RWPE2 (cell line): ENCODE results near the gene FBXL15.

Source experiments
- ATAC-seq: fragments of 200-7000 bp; cut with Tn5 transposase; 3 replicates; pipeline ENCODE4 v1.9.1; 2021; ENCODE audit warnings: low read depth
- DNase-seq: peaks from one replicate; pipeline ENCODE4 v3.0.0-alpha.2; 2020; ENCODE audit warnings: low spot score
- H3K27ac ChIP-seq: fragments of 450-650 bp; 2 replicates; pipeline ENCODE4 v1.5.1; 2017; ENCODE audit warnings: mild to moderate bottlenecking; ENCODE audit not compliant: poor library complexity, severe bottlenecking
- H3K27me3 ChIP-seq: fragments of 250-450 bp; sonication (Bioruptor Pico); 2 replicates; pipeline ENCODE4 v1.5.1; 2021; ENCODE audit warnings: mild to moderate bottlenecking, moderate library complexity; ENCODE audit not compliant: insufficient read depth, poor library complexity, severe bottlenecking
- H3K36me3 ChIP-seq: fragments of 250-450 bp; sonication (Bioruptor Pico); 2 replicates; pipeline ENCODE4 v1.5.1; 2020; ENCODE audit warnings: low read depth, mild to moderate bottlenecking, moderate library complexity
- H3K4me1 ChIP-seq: fragments of 250-450 bp; sonication (Bioruptor Pico); 2 replicates; pipeline ENCODE4 v1.5.1; 2021; ENCODE audit warnings: mild to moderate bottlenecking, moderate library complexity; ENCODE audit not compliant: insufficient read depth, poor library complexity, severe bottlenecking
- H3K4me3 ChIP-seq: fragments of 250-450 bp; sonication (Bioruptor Pico); 2 replicates; pipeline ENCODE4 v1.5.1; 2021; ENCODE audit warnings: mild to moderate bottlenecking, moderate library complexity; ENCODE audit not compliant: severe bottlenecking
- H3K9me3 ChIP-seq: fragments of 250-450 bp; sonication (Bioruptor Pico); 2 replicates; pipeline ENCODE4 v1.5.1; 2021; ENCODE audit warnings: mild to moderate bottlenecking, moderate library complexity; ENCODE audit not compliant: severe bottlenecking
- TF ChIP-seq, protein P1 (sequence below): fragments of 450-650 bp; IDR thresholded peaks from one replicate; pipeline ENCODE4 v1.5.1; 2017; ENCODE audit warnings: mild to moderate bottlenecking, moderate library complexity; ENCODE audit not compliant: poor library complexity, severe bottlenecking

The FBXL15 gene

GRCh38 chr10:102424916-102425315, 4.3 kb downstream of the FBXL15 start:
- ATAC-seq (no peak), DNase-seq (no peak)
- Histone ChIP-seq H3K36me3 (peaks cover 7% of the 10 kb centered on the region), H3K27me3 (no peaks in the 10 kb centered on the region), H3K9me3 (no peaks in the 10 kb centered on the region), H3K4me3 (no peak overlapping the region), H3K27ac (no peak overlapping the region), H3K4me1 (no peaks in the 10 kb centered on the region)
- TF ChIP-seq, protein P1, sequence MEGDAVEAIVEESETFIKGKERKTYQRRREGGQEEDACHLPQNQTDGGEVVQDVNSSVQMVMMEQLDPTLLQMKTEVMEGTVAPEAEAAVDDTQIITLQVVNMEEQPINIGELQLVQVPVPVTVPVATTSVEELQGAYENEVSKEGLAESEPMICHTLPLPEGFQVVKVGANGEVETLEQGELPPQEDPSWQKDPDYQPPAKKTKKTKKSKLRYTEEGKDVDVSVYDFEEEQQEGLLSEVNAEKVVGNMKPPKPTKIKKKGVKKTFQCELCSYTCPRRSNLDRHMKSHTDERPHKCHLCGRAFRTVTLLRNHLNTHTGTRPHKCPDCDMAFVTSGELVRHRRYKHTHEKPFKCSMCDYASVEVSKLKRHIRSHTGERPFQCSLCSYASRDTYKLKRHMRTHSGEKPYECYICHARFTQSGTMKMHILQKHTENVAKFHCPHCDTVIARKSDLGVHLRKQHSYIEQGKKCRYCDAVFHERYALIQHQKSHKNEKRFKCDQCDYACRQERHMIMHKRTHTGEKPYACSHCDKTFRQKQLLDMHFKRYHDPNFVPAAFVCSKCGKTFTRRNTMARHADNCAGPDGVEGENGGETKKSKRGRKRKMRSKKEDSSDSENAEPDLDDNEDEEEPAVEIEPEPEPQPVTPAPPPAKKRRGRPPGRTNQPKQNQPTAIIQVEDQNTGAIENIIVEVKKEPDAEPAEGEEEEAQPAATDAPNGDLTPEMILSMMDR, result no peak

- no peak for ATAC-seq
These were observed 4.8 kb downstream of the FBXL15 start for GRCh38 chr10:102425444-102425843.

GRCh38 chr10:102426803-102427287, 6.2 kb downstream of the FBXL15 start:
- H3K36me3 ChIP-seq, result peaks cover 18% of the 10 kb centered on the region
- H3K9me3 ChIP-seq, result no peaks in the 10 kb centered on the region
- DNase-seq (no peak), ATAC-seq (no peak)
- H3K4me1 ChIP-seq, result peaks cover 5% of the 10 kb centered on the region
- H3K27ac ChIP-seq, result no peak overlapping the region
- H3K4me3 ChIP-seq, result no peak overlapping the region
- TF ChIP-seq, protein P1, result no peak
- no peaks in the 10 kb centered on the region for H3K27me3 ChIP-seq

More at GRCh38 chr10:102425444-102425843, 4.8 kb downstream of the FBXL15 start:
- H3K4me1 ChIP-seq, result no peaks in the 10 kb centered on the region
- no peak overlapping the region for H3K4me3 ChIP-seq
- no peaks in the 10 kb centered on the region for H3K27me3 ChIP-seq
- H3K9me3 ChIP-seq, result no peaks in the 10 kb centered on the region
- no peak overlapping the region for H3K27ac ChIP-seq
- DNase-seq, result no peak
- peaks cover 10% of the 10 kb centered on the region for H3K36me3 ChIP-seq
- TF ChIP-seq, protein P1, result no peak

DNA sequence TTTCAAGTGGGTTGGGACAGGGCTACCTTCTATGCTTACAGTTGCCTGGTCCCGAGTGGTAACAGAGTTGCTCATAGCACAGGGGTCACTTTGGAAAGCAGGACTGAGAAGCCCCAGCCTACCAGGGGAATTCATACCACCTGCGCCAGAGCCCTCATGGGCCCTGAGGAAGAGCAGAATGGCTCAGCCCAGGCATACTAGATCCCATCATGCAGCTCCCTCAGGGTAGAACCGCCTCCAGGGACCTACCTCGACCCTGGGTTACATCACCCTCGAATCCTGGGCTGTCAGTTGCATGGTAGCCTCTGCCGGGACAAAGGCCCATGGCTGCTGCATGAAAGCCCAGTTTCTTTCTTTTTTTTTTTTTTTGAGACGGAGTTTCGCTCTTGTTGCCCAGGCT, 8.8 kb downstream of the FBXL15 start:
- no peak for ATAC-seq
- H3K27me3 ChIP-seq, result no peaks in the 10 kb centered on the region
- no peak overlapping the region for H3K27ac ChIP-seq
- no peak for DNase-seq
- TF ChIP-seq, protein P1, result no peak
- H3K4me3 ChIP-seq, result no peak overlapping the region
- H3K4me1 ChIP-seq, result peaks cover 5% of the 10 kb centered on the region
- H3K9me3 ChIP-seq, result no peaks in the 10 kb centered on the region
- peaks cover 11% of the 10 kb centered on the region for H3K36me3 ChIP-seq

DNA sequence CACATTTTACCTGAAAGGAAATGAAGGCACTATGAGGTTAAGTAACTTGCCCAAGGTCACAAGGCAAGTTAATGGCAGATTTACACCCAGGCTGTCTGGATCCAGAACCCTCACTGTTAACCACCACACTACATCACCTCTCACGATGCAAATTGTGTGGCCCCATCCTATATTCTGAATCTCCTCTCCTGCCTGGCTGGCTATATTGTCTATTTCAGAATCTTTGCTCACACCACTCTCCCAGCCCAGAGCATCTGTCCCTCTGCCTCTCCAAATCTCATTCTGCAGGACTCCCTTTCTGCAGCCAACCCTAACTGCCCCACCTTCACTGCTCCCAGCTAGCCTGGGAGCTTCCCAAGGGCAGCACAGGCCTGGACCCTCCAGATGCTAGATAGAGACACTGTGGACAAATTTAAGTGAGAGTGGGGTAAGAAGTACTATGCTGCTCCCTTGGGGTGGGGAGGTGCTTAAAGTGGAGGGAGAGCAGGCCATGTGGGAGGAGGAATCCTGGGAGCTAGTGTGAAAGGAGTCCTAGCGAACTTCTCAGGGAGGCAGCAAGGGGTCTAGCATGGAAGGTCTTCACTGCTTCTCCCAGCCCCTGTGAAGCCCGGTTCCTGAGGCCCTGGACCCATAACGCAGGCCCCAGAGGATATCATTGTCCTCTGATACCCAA, 11.0 kb downstream of the FBXL15 start:
- TF ChIP-seq, protein P1, result no peak
- Histone ChIP-seq H3K4me1 (peaks cover 10% of the 10 kb centered on the region), H3K36me3 (peaks cover 11% of the 10 kb centered on the region), H3K4me3 (peak overlapping the region; percentile 65), H3K27ac (peak overlapping the region; percentile 56), H3K27me3 (no peaks in the 10 kb centered on the region), H3K9me3 (no peaks in the 10 kb centered on the region)
- DNase-seq, result no peak
- ATAC-seq, result peak; percentile 7; the same call in 1 of the 3 replicates
